ENCODE measurements around the gene CDRT4. TPM values are rescaled to one million over a fixed set of nuclear protein-coding genes. Genes with fewer than 3 reads are reported as not detected.

CDRT4 gene
- total RNA-seq, 4 donors from 2014 or later, result 7.1 to 23.8 (median 8.8) TPM

DNA sequence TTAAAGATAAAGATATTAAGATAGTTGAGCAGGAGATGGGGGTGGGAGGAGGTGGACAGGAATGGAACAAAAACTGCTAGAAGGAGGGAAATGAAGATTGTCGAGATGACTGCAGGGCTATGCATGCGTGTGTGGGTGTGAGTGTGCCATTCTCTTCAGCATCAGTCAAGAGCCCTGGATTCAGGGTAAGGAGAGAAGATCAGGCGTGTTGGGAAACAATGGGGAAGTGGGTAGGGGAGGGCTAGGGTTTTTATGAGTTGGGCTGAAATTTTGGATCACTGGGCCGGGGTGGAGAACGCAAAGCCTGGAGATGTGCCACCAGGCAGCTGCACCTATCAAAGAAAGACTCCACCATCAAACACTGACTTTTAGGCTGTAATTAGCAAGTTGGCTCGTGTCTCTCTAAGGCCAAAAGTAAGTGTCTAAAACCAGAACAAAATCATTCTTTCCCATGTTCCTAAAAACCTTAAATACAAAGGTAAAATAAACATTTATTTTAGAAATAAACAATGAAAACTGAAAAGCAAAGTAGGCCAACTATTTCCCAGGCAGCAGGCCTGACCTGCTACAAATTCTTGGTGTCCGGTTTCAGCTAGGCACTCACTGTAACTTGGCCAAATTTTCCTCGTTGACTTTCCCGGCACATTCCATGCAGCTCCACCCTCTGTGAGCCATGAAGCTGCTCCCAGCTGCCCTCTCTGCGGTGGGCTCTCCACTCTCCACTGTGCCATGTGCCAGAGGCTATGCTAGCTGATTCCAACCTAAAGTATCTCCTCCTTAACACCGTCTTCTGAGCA lies 4.2 kb downstream of the CDRT4 start:
- Histone ChIP-seq H3K4me3 (no peak overlapping the region), H3K27me3 (no peaks in the 10 kb centered on the region), H3K4me1 (peaks cover 28% of the 10 kb centered on the region), H3K36me3 (no peaks in the 10 kb centered on the region), H3K27ac (peak overlapping the region; percentile 63), H3K9me3 (no peaks in the 10 kb centered on the region)
- WGBS, result 32% methylated on average over 11 of the region's 11 CpGs
- TF ChIP-seq, protein P1, sequence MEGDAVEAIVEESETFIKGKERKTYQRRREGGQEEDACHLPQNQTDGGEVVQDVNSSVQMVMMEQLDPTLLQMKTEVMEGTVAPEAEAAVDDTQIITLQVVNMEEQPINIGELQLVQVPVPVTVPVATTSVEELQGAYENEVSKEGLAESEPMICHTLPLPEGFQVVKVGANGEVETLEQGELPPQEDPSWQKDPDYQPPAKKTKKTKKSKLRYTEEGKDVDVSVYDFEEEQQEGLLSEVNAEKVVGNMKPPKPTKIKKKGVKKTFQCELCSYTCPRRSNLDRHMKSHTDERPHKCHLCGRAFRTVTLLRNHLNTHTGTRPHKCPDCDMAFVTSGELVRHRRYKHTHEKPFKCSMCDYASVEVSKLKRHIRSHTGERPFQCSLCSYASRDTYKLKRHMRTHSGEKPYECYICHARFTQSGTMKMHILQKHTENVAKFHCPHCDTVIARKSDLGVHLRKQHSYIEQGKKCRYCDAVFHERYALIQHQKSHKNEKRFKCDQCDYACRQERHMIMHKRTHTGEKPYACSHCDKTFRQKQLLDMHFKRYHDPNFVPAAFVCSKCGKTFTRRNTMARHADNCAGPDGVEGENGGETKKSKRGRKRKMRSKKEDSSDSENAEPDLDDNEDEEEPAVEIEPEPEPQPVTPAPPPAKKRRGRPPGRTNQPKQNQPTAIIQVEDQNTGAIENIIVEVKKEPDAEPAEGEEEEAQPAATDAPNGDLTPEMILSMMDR (IDR thresholded peaks at IDR 0.05), result no peak
- peak in 1 of 2 donors; percentile 73 for DNase-seq (ENCODE audit: low spot score in 2 of 2)

DNA sequence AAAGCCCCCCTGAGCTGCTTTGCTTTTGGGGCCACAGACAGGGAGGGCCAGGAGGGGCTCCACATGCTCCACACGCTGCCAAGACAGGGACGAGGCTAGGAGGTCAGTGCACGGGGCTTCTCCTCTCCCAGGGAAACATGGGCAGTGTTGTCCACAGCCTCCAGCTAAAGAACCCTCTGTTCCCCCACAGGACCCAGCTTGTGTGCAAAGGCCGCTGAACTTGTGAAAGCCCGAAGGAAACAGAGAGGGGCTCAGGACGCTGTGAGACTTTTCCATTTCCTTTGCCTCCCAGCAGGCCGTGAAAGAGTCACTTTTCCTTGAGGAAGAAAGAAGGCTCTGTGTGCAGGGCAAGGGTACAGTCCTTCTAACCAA lies 9.7 kb downstream of the CDRT4 start:
- TF ChIP-seq, protein P1 (IDR thresholded peaks at IDR 0.05), result no peak
- TF ChIP-seq EP300 (IDR thresholded peaks at IDR 0.05), result no peak
- no peak for TF ChIP-seq POLR2A (IDR thresholded peaks at IDR 0.05)
- no peak for TF ChIP-seq POLR2AphosphoS5 (IDR thresholded peaks at IDR 0.05)
- Histone ChIP-seq H3K4me1 (peaks cover 41% of the 10 kb centered on the region), H3K9me3 (no peaks in the 10 kb centered on the region), H3K27ac (peak overlapping the region; percentile 79), H3K36me3 (no peaks in the 10 kb centered on the region), H3K4me3 (no peak overlapping the region), H3K27me3 (no peaks in the 10 kb centered on the region)
- 91% methylated on average over 4 of the region's 7 CpGs for WGBS
- peak in 1 of 2 donors; percentile 70 for DNase-seq (ENCODE audit: low spot score in 2 of 2)

DNA sequence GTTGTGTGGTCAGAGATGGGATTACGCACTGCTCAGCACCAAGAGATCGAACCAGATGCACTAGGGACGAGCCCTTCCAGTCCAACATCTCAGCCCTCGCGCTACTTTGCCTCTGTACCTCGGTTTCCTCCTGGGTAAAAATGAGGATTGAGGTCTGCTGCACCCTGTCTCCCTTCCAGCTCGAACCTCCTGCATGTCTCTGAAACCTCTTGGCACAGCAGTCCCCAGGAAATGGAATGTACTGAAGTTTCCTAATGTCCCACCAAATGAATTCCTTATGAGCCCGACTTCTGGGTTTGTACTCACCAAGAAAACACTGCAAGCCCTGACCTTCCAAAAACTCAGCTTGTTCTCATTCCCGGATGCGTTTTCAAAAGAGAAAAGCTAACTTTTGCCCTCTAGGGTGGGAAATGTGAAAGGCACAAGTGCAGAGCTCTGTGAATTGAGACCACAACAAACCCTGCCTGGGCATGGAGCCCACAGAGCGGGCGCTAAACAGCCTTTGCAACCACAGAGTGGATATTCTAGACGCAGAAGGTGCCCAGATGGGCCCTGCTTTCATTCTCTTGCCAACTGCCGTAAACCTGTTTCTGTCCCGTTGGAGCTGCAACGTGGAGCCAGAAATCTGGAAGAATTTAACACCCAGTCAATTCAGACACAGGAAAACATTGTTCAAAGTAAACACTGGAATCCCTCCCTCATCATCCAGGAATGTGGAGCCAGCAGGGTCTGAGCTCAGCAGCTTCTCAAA lies 10.3 kb downstream of the CDRT4 start:
- peak overlapping the region; percentile 6 for H3K4me3 ChIP-seq
- H3K9me3 ChIP-seq, result no peaks in the 10 kb centered on the region
- H3K27me3 ChIP-seq, result no peaks in the 10 kb centered on the region
- H3K27ac ChIP-seq, result peak overlapping the region; percentile 79
- H3K4me1 ChIP-seq, result peaks cover 41% of the 10 kb centered on the region
- TF ChIP-seq, protein P1 (IDR thresholded peaks at IDR 0.05), result no peak
- peak in 2 of 3 donors; percentile 10 to 82 for TF ChIP-seq POLR2AphosphoS5 (IDR thresholded peaks at IDR 0.05)
- no peaks in the 10 kb centered on the region for H3K36me3 ChIP-seq
- peak; percentile 84 to 88 for DNase-seq (ENCODE audit: low spot score in 2 of 2)
- 48% methylated on average over 16 of the region's 16 CpGs for WGBS

DNA sequence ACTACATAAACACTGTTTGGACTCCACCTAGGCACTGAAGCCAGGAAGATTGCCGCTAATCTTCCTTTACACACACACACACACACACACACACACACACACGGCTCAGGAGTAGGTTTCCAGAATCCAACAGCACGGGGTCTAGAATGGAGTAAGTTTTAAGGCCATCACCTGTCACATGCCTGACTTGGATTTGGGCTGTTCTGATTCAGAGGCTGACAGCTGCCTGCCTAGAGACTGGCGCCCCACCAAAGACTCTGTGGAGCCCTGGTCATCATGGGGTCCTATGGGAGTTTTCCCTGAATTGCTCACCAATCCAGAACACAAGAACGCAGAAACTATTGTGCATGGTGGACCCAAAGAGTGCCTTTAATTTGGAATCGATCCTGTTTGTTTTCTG lies 10.9 kb downstream of the CDRT4 start:
- 75% methylated on average over 6 of the region's 6 CpGs for WGBS
- Histone ChIP-seq H3K27me3 (no peaks in the 10 kb centered on the region), H3K27ac (peak overlapping the region; percentile 79), H3K4me3 (no peak overlapping the region), H3K9me3 (no peaks in the 10 kb centered on the region), H3K4me1 (peaks cover 41% of the 10 kb centered on the region), H3K36me3 (no peaks in the 10 kb centered on the region)
- DNase-seq (ENCODE audit: low spot score in 2 of 2), result peak in 1 of 2 donors; percentile 85
- TF ChIP-seq, protein P1 (IDR thresholded peaks at IDR 0.05), result no peak
- TF ChIP-seq POLR2AphosphoS5 (IDR thresholded peaks at IDR 0.05), result no peak
- no peak for TF ChIP-seq EP300 (IDR thresholded peaks at IDR 0.05)
- no peak for TF ChIP-seq POLR2A (IDR thresholded peaks at IDR 0.05)

DNA sequence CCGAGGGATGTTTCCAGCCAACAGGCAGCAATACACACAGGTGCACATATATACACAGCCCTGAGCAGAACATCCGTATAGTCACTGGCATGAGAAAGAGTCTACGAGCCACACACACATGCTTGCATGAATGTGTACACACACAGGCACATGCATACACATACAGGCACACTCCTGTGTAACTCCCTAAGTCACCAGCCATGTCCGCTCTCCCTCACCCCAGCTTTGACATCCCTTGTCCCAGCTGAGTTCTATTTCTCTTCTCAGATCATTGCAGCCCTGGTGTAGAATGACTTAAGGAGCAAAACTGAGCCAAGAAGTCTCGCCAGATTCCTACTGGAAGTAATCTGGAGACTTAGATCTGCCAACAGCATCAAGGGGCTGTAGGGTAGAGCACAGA lies 13.1 kb downstream of the CDRT4 start:
- Histone ChIP-seq H3K4me1 (peaks cover 41% of the 10 kb centered on the region), H3K4me3 (no peak overlapping the region), H3K27me3 (no peaks in the 10 kb centered on the region), H3K27ac (no peak overlapping the region), H3K9me3 (no peaks in the 10 kb centered on the region), H3K36me3 (no peaks in the 10 kb centered on the region)
- no peak for DNase-seq (ENCODE audit: low spot score in 2 of 2)
- WGBS, result 80% methylated on average over 4 of the region's 5 CpGs
- TF ChIP-seq, protein P1 (IDR thresholded peaks at IDR 0.05), result no peak
- no peak for TF ChIP-seq EP300 (IDR thresholded peaks at IDR 0.05)
- no peak for TF ChIP-seq POLR2A (IDR thresholded peaks at IDR 0.05)
- TF ChIP-seq POLR2AphosphoS5 (IDR thresholded peaks at IDR 0.05), result no peak
